Fibroblast of lung (primary cell): Measurements from ENCODE around the gene CST5. TPM values are rescaled to one million over a fixed set of nuclear protein-coding genes. Genes with fewer than 3 reads are reported as not detected.
"Not testable (repeated sequence)": the region's sequence is repeated elsewhere in the genome, so short reads cannot be mapped to it uniquely, and the experiment has no call there.

Experiments used
- DNase-seq, 2 donors: peaks; one replicate each; pipeline versions ENCODE4 v3.0.0 to v3.0.0-alpha.2; 2010; ENCODE audit warnings: low read depth in 2 of 2
- H2AFZ ChIP-seq: 2 replicates; pipeline ENCODE4 v1.5.1; 2012; ENCODE audit warnings: low read length, control low read depth, inconsistent platforms
- H3K27ac ChIP-seq: 2 replicates; pipeline ENCODE4 v1.5.1; 2011; ENCODE audit warnings: low read length, control low read depth; ENCODE audit not compliant: insufficient read depth
- H3K27me3 ChIP-seq: 2 replicates; pipeline ENCODE4 v1.5.1; 2011; ENCODE audit warnings: mild to moderate bottlenecking, low read length; ENCODE audit not compliant: control insufficient read depth, insufficient read depth
- H3K36me3 ChIP-seq: 2 replicates; pipeline ENCODE4 v1.5.1; 2011; ENCODE audit warnings: low read length; ENCODE audit not compliant: control insufficient read depth, insufficient read depth
- H3K4me1 ChIP-seq: 2 replicates; pipeline ENCODE4 v1.5.1; 2011; ENCODE audit warnings: low read length; ENCODE audit not compliant: control insufficient read depth, insufficient read depth; ENCODE audit errors: extremely low read depth
- H3K4me2 ChIP-seq: 2 replicates; pipeline ENCODE4 v1.5.1; 2011; ENCODE audit warnings: low read length, control low read depth; ENCODE audit not compliant: insufficient read depth; ENCODE audit errors: extremely low read depth
- H3K4me3 ChIP-seq, 4 experiments: fragments of 200-600 bp in 1 of 4; sonication (generic) in 1 of 4; replicated peaks in 1 of 4; 2 replicates each; pipeline ENCODE4 v1.5.1; 2011 to 2016; ENCODE audit warnings: low read length in 4 of 4, low read depth in 3 of 4, mild to moderate bottlenecking in 3 of 4, control low read depth in 2 of 4, inconsistent platforms in 1 of 4, mixed read lengths in 1 of 4; ENCODE audit not compliant: insufficient read depth in 1 of 4; ENCODE audit errors: control extremely low read depth in 1 of 4
- H3K79me2 ChIP-seq: 2 replicates; pipeline ENCODE4 v1.5.1; 2012; ENCODE audit warnings: mild to moderate bottlenecking, low read length, inconsistent platforms; ENCODE audit not compliant: control insufficient read depth, insufficient read depth
- H3K9ac ChIP-seq: 2 replicates; pipeline ENCODE4 v1.5.1; 2011; ENCODE audit warnings: mild to moderate bottlenecking, low read length, control low read depth; ENCODE audit not compliant: insufficient read depth
- H3K9me3 ChIP-seq: 2 replicates; pipeline ENCODE4 v1.5.1; 2012; ENCODE audit warnings: low read depth, low read length; ENCODE audit not compliant: control insufficient read depth, insufficient read depth
- H4K20me1 ChIP-seq: 2 replicates; pipeline ENCODE4 v1.5.1; 2011; ENCODE audit warnings: low read length; ENCODE audit not compliant: control insufficient read depth, insufficient read depth; ENCODE audit errors: extremely low read depth
- EZH2 ChIP-seq: IDR thresholded peaks from 2 replicates; pipeline ENCODE4 v1.5.1; 2012; ENCODE audit warnings: low read length, control low read depth, mild to moderate bottlenecking; ENCODE audit errors: missing control alignments
- polyA plus RNA-seq, 2 donors: library from polyadenylated mRNA; depleted of rRNA in 1 of 2; stranded (reverse) in 1 of 2; unstranded in 1 of 2; fragments of >200 nt; gene quantifications; 2 replicates each; pipeline ENCODE4 v1.2.1, GENCODE V29; 2011 to 2012; ENCODE audit warnings: missing spikeins in 1 of 2
- total RNA-seq: library from RNA; depleted of rRNA; stranded (reverse); fragments of >200 nt; gene quantifications from 2 replicates; pipeline ENCODE4 v1.2.1, GENCODE V29; 2014
- TF ChIP-seq, protein P1 (sequence below), 2 donors: IDR thresholded peaks in 1 of 2; conservative IDR thresholded peaks in 1 of 2; 1 replicate in 1 of 2; 2 replicates in 1 of 2; pipeline ENCODE4 v1.5.1; 2011 to 2012; ENCODE audit warnings: low read length in 2 of 2, control low read depth in 1 of 2, inconsistent platforms in 1 of 2, low read depth in 1 of 2, mild to moderate bottlenecking in 1 of 2

Gene CST5
- total and polyA plus RNA-seq, 2 donors (not counting 1 experiment from before 2014, with no cell fraction given), result not detected

- Histone ChIP-seq H3K27ac (no peak overlapping the region), H3K9me3 (no peaks in the 10 kb centered on the region), H3K27me3 (no peaks in the 10 kb centered on the region), H2AFZ (no peak overlapping the region), H3K79me2 (no peaks in the 10 kb centered on the region), H4K20me1 (no peaks in the 10 kb centered on the region), H3K4me3 (no peak overlapping the region), H3K9ac (no peak overlapping the region), H3K36me3 (no peaks in the 10 kb centered on the region), H3K4me2 (no peak overlapping the region), H3K4me1 (no peaks in the 10 kb centered on the region)
- TF ChIP-seq EZH2, result no peak
- TF ChIP-seq, protein P1, sequence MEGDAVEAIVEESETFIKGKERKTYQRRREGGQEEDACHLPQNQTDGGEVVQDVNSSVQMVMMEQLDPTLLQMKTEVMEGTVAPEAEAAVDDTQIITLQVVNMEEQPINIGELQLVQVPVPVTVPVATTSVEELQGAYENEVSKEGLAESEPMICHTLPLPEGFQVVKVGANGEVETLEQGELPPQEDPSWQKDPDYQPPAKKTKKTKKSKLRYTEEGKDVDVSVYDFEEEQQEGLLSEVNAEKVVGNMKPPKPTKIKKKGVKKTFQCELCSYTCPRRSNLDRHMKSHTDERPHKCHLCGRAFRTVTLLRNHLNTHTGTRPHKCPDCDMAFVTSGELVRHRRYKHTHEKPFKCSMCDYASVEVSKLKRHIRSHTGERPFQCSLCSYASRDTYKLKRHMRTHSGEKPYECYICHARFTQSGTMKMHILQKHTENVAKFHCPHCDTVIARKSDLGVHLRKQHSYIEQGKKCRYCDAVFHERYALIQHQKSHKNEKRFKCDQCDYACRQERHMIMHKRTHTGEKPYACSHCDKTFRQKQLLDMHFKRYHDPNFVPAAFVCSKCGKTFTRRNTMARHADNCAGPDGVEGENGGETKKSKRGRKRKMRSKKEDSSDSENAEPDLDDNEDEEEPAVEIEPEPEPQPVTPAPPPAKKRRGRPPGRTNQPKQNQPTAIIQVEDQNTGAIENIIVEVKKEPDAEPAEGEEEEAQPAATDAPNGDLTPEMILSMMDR (conservative IDR thresholded peaks at IDR 0.05 in 1 of 2, IDR thresholded peaks at IDR 0.05 in 1 of 2; ENCODE audit: low read depth in 1 of 2, low read length in 2 of 2), result no peak
- no peak for DNase-seq
Measured at GRCh38 chr20:23910210-23910609, 30.7 kb upstream of the CST5 start.

DNA sequence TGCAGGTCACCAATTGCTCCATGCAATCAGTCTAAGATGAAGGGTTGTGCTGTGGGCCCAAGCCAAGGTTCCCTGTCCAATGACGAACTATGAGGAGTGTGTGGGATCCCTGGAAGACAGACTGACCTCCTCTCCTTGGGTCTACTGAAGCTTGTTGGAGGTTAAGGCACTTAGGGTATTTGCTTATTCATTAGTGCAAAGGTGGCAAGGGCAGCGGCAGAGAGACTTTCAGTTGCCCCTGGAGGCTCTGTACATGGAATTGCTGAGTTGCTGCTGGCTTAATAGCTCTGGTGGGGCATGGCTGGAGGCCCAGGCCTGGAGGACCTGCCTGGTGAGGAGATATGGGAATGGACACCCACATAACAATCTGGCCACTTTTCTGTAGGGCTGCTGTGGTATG lies 29.8 kb upstream of the CST5 start:
- Histone ChIP-seq H3K27me3 (no peaks in the 10 kb centered on the region), H3K79me2 (no peaks in the 10 kb centered on the region), H3K4me3 (no peak overlapping the region), H2AFZ (no peak overlapping the region), H3K9ac (no peak overlapping the region), H4K20me1 (no peaks in the 10 kb centered on the region), H3K4me1 (no peaks in the 10 kb centered on the region), H3K4me2 (no peak overlapping the region), H3K36me3 (no peaks in the 10 kb centered on the region), H3K27ac (no peak overlapping the region), H3K9me3 (no peaks in the 10 kb centered on the region)
- TF ChIP-seq EZH2, result no peak
- DNase-seq, result no peak

DNA sequence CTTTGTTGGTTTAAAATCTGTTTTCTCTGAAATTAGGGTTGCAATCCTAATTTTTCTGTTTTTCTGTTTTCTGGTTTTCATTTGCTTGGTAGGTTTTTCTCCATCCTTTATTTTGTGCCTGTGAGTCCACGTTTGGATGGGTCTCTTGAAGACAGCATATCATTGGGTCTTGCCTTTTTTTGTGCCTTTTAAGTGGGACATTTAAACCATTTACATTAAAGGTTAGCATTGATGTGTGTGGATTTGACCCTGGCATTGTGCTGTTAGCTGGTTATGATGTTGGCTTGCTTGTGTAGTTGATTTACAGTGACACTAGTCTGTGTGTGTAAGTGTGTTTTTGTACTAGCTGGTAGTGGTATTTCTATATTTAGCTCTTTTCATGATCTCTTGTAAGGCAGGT lies 28.0 kb upstream of the CST5 start:
- H3K9ac ChIP-seq, result no peak overlapping the region
- TF ChIP-seq, protein P1 (conservative IDR thresholded peaks at IDR 0.05 in 1 of 2, IDR thresholded peaks at IDR 0.05 in 1 of 2; ENCODE audit: low read depth in 1 of 2, low read length in 2 of 2), result no peak
- no peak for TF ChIP-seq EZH2
- no peak overlapping the region for H3K4me3 ChIP-seq
- no peaks in the 10 kb centered on the region for H3K79me2 ChIP-seq
- H3K4me1 ChIP-seq, result no peaks in the 10 kb centered on the region
- DNase-seq, result no peak
- H3K27me3 ChIP-seq, result no peaks in the 10 kb centered on the region
- H2AFZ ChIP-seq, result no peak overlapping the region
- H4K20me1 ChIP-seq, result no peaks in the 10 kb centered on the region
- no peak overlapping the region for H3K4me2 ChIP-seq
- no peaks in the 10 kb centered on the region for H3K9me3 ChIP-seq
- no peaks in the 10 kb centered on the region for H3K36me3 ChIP-seq
- no peak overlapping the region for H3K27ac ChIP-seq

DNA sequence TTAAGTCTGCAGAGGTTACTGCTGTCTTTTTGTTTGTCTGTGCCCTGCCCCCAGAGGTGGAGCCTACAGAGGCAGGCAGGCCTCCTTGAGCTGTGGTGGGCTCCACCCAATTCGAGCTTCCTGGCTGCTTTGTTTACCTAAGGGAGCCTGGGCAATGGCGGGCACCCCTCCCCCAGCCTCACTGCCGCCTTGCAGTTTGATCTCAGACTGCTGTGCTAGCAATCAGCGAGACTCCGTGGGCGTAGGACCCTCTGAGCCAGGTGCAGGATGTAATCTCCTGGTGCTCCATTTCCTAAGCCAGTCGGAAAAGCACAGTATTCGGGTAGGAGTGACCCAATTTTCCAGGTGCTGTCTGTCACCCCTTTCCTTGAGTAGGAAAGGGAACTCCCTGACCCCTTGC lies 22.8 kb upstream of the CST5 start:
- H3K9me3 ChIP-seq, H3K4me3 ChIP-seq, H3K27me3 ChIP-seq, H3K9ac ChIP-seq, H3K4me2 ChIP-seq, H3K79me2 ChIP-seq, H3K27ac ChIP-seq, H2AFZ ChIP-seq, H3K36me3 ChIP-seq, DNase-seq, H4K20me1 ChIP-seq, H3K4me1 ChIP-seq: not testable (repeated sequence)

GRCh38 chr20:23890867-23891266 lies 11.3 kb upstream of the CST5 start:
- H3K4me3 ChIP-seq, H3K27me3 ChIP-seq, H3K9me3 ChIP-seq, H3K9ac ChIP-seq, H3K27ac ChIP-seq, H2AFZ ChIP-seq, H3K79me2 ChIP-seq, H3K36me3 ChIP-seq, DNase-seq, H3K4me1 ChIP-seq, H3K4me2 ChIP-seq, H4K20me1 ChIP-seq: not testable (repeated sequence)
